Activated naive CD4-positive, alpha-beta T cell (primary cell): Measurements from ENCODE around the gene LEO1.
"Not testable (repeated sequence)": the region's sequence is repeated elsewhere in the genome, so short reads cannot be mapped to it uniquely, and the experiment has no call there.

ENCODE experiments used
- DNase-seq, 4 experiments: peaks; one replicate each; lab custom pipeline; 2025; lab: John Stamatoyannopoulos, UW

The LEO1 gene

GRCh38 chr15:52003710-52004109, 32.1 kb upstream of the LEO1 start:
- no peak for DNase-seq

- DNase-seq, result not testable (repeated sequence)
These were observed 31.5 kb upstream of the LEO1 start for GRCh38 chr15:52003089-52003488.

GRCh38 chr15:52002351-52002750, 30.8 kb upstream of the LEO1 start:
- DNase-seq, result no peak

GRCh38 chr15:51992953-51993352, 21.4 kb upstream of the LEO1 start:
- no peak for DNase-seq

- no peak for DNase-seq
These were observed 19.6 kb upstream of the LEO1 start for GRCh38 chr15:51991141-51991540.

GRCh38 chr15:51982770-51983103, 11.2 kb upstream of the LEO1 start:
- DNase-seq, result no peak

- DNase-seq, result no peak
These were observed 10.6 kb upstream of the LEO1 start for GRCh38 chr15:51982013-51982769.

- DNase-seq, result no peak
These were observed 2.2 kb upstream of the LEO1 start for GRCh38 chr15:51973775-51974174.

GRCh38 chr15:51973220-51973619, 1.6 kb upstream of the LEO1 start:
- no peak for DNase-seq

GRCh38 chr15:51971032-51971374, 575 bp downstream of the LEO1 start:
- no peak for DNase-seq

GRCh38 chr15:51970132-51970817, 1.3 kb downstream of the LEO1 start:
- DNase-seq, result no peak

- DNase-seq, result no peak
These were observed 1.9 kb downstream of the LEO1 start for GRCh38 chr15:51969728-51970127.

- no peak for DNase-seq
These were observed 4.0 kb downstream of the LEO1 start for GRCh38 chr15:51967583-51967982.

GRCh38 chr15:51966192-51966591, 5.4 kb downstream of the LEO1 start:
- no peak for DNase-seq

GRCh38 chr15:51965691-51966090, 5.9 kb downstream of the LEO1 start:
- DNase-seq, result no peak

- no peak for DNase-seq
These were observed 16.1 kb downstream of the LEO1 start for GRCh38 chr15:51955504-51955903.

- DNase-seq, result no peak
These were observed 18.8 kb downstream of the LEO1 start for GRCh38 chr15:51952805-51953204.

- no peak for DNase-seq
These were observed 24.5 kb downstream of the LEO1 start for GRCh38 chr15:51947124-51947523.

- DNase-seq, result no peak
These were observed 32.4 kb downstream of the LEO1 start for GRCh38 chr15:51939216-51939615.

GRCh38 chr15:51938286-51938685, 33.3 kb downstream of the LEO1 start:
- DNase-seq, result no peak

GRCh38 chr15:51936105-51936478, 35.5 kb downstream of the LEO1 start:
- DNase-seq, result no peak

- DNase-seq, result no peak
These were observed 36.0 kb downstream of the LEO1 start for GRCh38 chr15:51935466-51936104.

GRCh38 chr15:51932161-51932560, 39.4 kb downstream of the LEO1 start:
- DNase-seq, result no peak

- no peak for DNase-seq
These were observed 39.9 kb downstream of the LEO1 start for GRCh38 chr15:51931638-51932037.
